ENCODE results near the gene SPTB.
A peak's percentile ranks its signal among the peaks of the same experiment; 100 is the strongest.

Gene SPTB

GRCh38 chr14:64768401-64769095, 111.2 kb downstream of the SPTB start:
- TF ChIP-seq NFRKB (IDR thresholded peaks at IDR 0.05) (no peak), SP1 (IDR thresholded peaks at IDR 0.05) (no peak), SUZ12 (IDR thresholded peaks at IDR 0.05) (no peak), TARDBP (IDR thresholded peaks at IDR 0.05) (no peak), ARNT (IDR thresholded peaks at IDR 0.05) (no peak), LEF1 (IDR thresholded peaks at IDR 0.05; ENCODE audit: borderline replicate concordance) (no peak), ELF4 (IDR thresholded peaks at IDR 0.05) (no peak), CTBP1 (IDR thresholded peaks at IDR 0.05; ENCODE audit: borderline replicate concordance) (no peak)
- no peak for DNase-seq (ENCODE audit: extremely low spot score)
- POLR2A ChIA-PET = interaction anchor here (0.8 kb wide), 1 partner anchor 102 kb away, joined by 3 read pairs; no protein-coding TSS in a partner anchor
- CTCF ChIA-PET = interaction anchor here (1.0 to 1.1 kb wide), 2 partner anchors 8 to 113 kb away, joined by 3 to 4 read pairs; no protein-coding TSS in a partner anchor

GRCh38 chr14:64767215-64767964, 112.3 kb downstream of the SPTB start:
- DNase-seq (ENCODE audit: extremely low spot score) = no peak
- ChIA-PET CTCF (interaction anchor here (1.0 kb wide), 1 partner anchor 114 kb away, joined by 4 read pairs; no protein-coding TSS in a partner anchor), POLR2A (interaction anchor here (0.8 kb wide), 1 partner anchor 101 kb away, joined by 3 read pairs; no protein-coding TSS in a partner anchor)
- TF ChIP-seq FOXK2 (IDR thresholded peaks at IDR 0.05) (no peak), NFRKB (IDR thresholded peaks at IDR 0.05) (no peak), TARDBP (IDR thresholded peaks at IDR 0.05) (no peak), LEF1 (IDR thresholded peaks at IDR 0.05; ENCODE audit: borderline replicate concordance) (no peak), FOXM1 (IDR thresholded peaks at IDR 0.05; ENCODE audit: borderline replicate concordance) (no peak), ZNF384 (IDR thresholded peaks at IDR 0.05) (no peak), ARNT (IDR thresholded peaks at IDR 0.05) (no peak), BHLHE40 (IDR thresholded peaks at IDR 0.05; ENCODE audit: borderline replicate concordance) (no peak), SUZ12 (IDR thresholded peaks at IDR 0.05) (no peak), HDGF (IDR thresholded peaks at IDR 0.05; ENCODE audit: borderline replicate concordance) (no peak), SP1 (IDR thresholded peaks at IDR 0.05) (no peak), PKNOX1 (IDR thresholded peaks at IDR 0.05) (no peak), FOXA1 (IDR thresholded peaks at IDR 0.05) (no peak), CTBP1 (IDR thresholded peaks at IDR 0.05; ENCODE audit: borderline replicate concordance) (no peak)

- ChIA-PET POLR2A (no interaction called here), CTCF (no interaction called here)
- no peak for TF ChIP-seq FOXA1 (IDR thresholded peaks at IDR 0.05)
- no peak for TF ChIP-seq FOXM1 (IDR thresholded peaks at IDR 0.05; ENCODE audit: borderline replicate concordance)
- TF ChIP-seq TARDBP (IDR thresholded peaks at IDR 0.05) = no peak
- DNase-seq (ENCODE audit: extremely low spot score) = no peak
Observed at GRCh38 chr14:64766430-64767151, 113.1 kb downstream of the SPTB start.

- ChIA-PET POLR2A (no interaction called here), CTCF (interaction anchor here (0.9 to 1.7 kb wide), 4 partner anchors 15 to 126 kb away, joined by 3 to 11 read pairs (median 4); no protein-coding TSS in a partner anchor)
- DNase-seq (ENCODE audit: extremely low spot score) = no peak
- TF ChIP-seq L3MBTL2 (conservative IDR thresholded peaks at IDR 0.05) = no peak
- TF ChIP-seq PKNOX1 (IDR thresholded peaks at IDR 0.05) = no peak
- TF ChIP-seq TARDBP (IDR thresholded peaks at IDR 0.05) = 0 out of 2 replicates have a peak, but pooled peaks have one; percentile 23
- no peak for TF ChIP-seq SUZ12 (IDR thresholded peaks at IDR 0.05)
- TF ChIP-seq HDGF (IDR thresholded peaks at IDR 0.05; ENCODE audit: borderline replicate concordance) = no peak
- TF ChIP-seq CTBP1 (IDR thresholded peaks at IDR 0.05; ENCODE audit: borderline replicate concordance) = no peak
- no peak for TF ChIP-seq SP1 (IDR thresholded peaks at IDR 0.05)
- no peak for TF ChIP-seq ZNF384 (IDR thresholded peaks at IDR 0.05)
Observed at GRCh38 chr14:64765740-64766302, 113.9 kb downstream of the SPTB start.

- TF ChIP-seq L3MBTL2 (conservative IDR thresholded peaks at IDR 0.05) = peak; percentile 71
- no peak for TF ChIP-seq FOXM1 (IDR thresholded peaks at IDR 0.05; ENCODE audit: borderline replicate concordance)
- TF ChIP-seq HDGF (IDR thresholded peaks at IDR 0.05; ENCODE audit: borderline replicate concordance) = peak; percentile 68; the same call in 1 of the 2 replicates
- ChIA-PET CTCF (interaction anchor here (0.6 to 1.7 kb wide), 14 partner anchors 9 to 127 kb away, joined by 3 to 13 read pairs (median 4); no protein-coding TSS in a partner anchor), POLR2A (interaction anchor here (0.9 to 1.0 kb wide), 4 partner anchors 11 to 260 kb away, joined by 3 to 4 read pairs (median 4); no protein-coding TSS in a partner anchor)
- DNase-seq (ENCODE audit: extremely low spot score) = peak; percentile 85
Observed at GRCh38 chr14:64764641-64765520, 114.8 kb downstream of the SPTB start.
